H1 (cell line): ENCODE data around the gene NSUN4. TPM values are rescaled to one million over a fixed set of nuclear protein-coding genes. Genes with fewer than 3 reads are reported as not detected.

Source experiments
- CTCF ChIA-PET: fragments of 300-600 bp; sonication (Branson Sonifier 250); formaldehyde crosslinking; loops from one replicate; lab custom pipeline; 2021; ENCODE audit not compliant: partially characterized antibody; lab: Charles Lee
- POLR2A ChIA-PET: fragments of 300-600 bp; sonication (Branson Sonifier 250); formaldehyde crosslinking; loops from one replicate; lab custom pipeline; 2021; ENCODE audit warnings: inconsistent platforms; ENCODE audit not compliant: partially characterized antibody; lab: Charles Lee
- DNase-seq, 2 experiments: peaks; one replicate each; pipeline versions ENCODE4 v3.0.0 to v3.0.0-alpha.2; 2010 to 2022; ENCODE audit warnings: low spot score in 2 of 2, low read depth in 1 of 2, mixed read lengths in 1 of 2
- FAIRE-seq: peaks from 2 replicates; lab custom pipeline; 2011; peaks lifted over from hg19 to GRCh38; lab: Jason Lieb, UNC
- H2AFZ ChIP-seq: 2 replicates; pipeline ENCODE4 v1.8.1; 2012; ENCODE audit warnings: low read length, inconsistent platforms
- H2AK5ac ChIP-seq: 2 replicates; pipeline ENCODE4 v1.6.1; 2013; ENCODE audit warnings: low read depth, low read length
- H2BK120ac ChIP-seq: replicated peaks from 2 replicates; pipeline ENCODE3; 2013; ENCODE audit warnings: low read depth, low read length, inconsistent platforms
- H2BK12ac ChIP-seq: 2 replicates; pipeline ENCODE4 v1.6.1; 2013; ENCODE audit warnings: low read depth, low read length
- H2BK15ac ChIP-seq: 2 replicates; pipeline ENCODE4 v1.6.1; 2013; ENCODE audit warnings: low read length
- H2BK20ac ChIP-seq: 2 replicates; pipeline ENCODE4 v1.6.1; 2013; ENCODE audit warnings: low read length
- H2BK5ac ChIP-seq: 2 replicates; pipeline ENCODE4 v1.6.1; 2013; ENCODE audit warnings: low read depth, low read length
- H3K14ac ChIP-seq: 2 replicates; pipeline ENCODE4 v1.6.1; 2013; ENCODE audit warnings: inconsistent platforms; ENCODE audit not compliant: insufficient read length
- H3K18ac ChIP-seq: 2 replicates; pipeline ENCODE4 v1.6.1; 2013; ENCODE audit warnings: low read length; ENCODE audit errors: extremely low read depth
- H3K23ac ChIP-seq: 2 replicates; pipeline ENCODE4 v1.6.1; 2013; ENCODE audit warnings: inconsistent platforms; ENCODE audit not compliant: insufficient read length
- H3K23me2 ChIP-seq: 2 replicates; pipeline ENCODE4 v1.6.1; 2013; ENCODE audit warnings: low read depth, low read length
- H3K27ac ChIP-seq: 2 replicates; pipeline ENCODE4 v1.6.1; 2011; ENCODE audit warnings: low read depth, low read length, inconsistent platforms
- H3K27me3 ChIP-seq, 4 experiments: replicated peaks in 1 of 4; 1 replicate in 1 of 4; 2 replicates in 3 of 4; pipeline versions ENCODE4 v1.6.1 to v1.8.1; 2011 to 2013; ENCODE audit warnings: low read length in 3 of 4, mild to moderate bottlenecking in 3 of 4, inconsistent platforms in 2 of 4, mixed read lengths in 2 of 4, moderate library complexity in 1 of 4; ENCODE audit not compliant: control insufficient read depth in 3 of 4, insufficient read depth in 3 of 4; ENCODE audit errors: extremely low read depth in 1 of 4
- H3K36me3 ChIP-seq, 4 experiments: 2 replicates each; pipeline versions ENCODE4 v1.6.1 to v1.8.1; 2011 to 2013; ENCODE audit warnings: mild to moderate bottlenecking in 4 of 4, low read length in 3 of 4, moderate library complexity in 2 of 4, control low read depth in 1 of 4, inconsistent platforms in 1 of 4; ENCODE audit not compliant: insufficient read depth in 4 of 4, control insufficient read depth in 2 of 4
- H3K4ac ChIP-seq: replicated peaks from 2 replicates; pipeline ENCODE3; 2013; ENCODE audit warnings: low read length, low read depth, mixed read lengths, inconsistent platforms; ENCODE audit not compliant: insufficient read length
- H3K4me1 ChIP-seq, 4 experiments: replicated peaks in 1 of 4; 1 replicate in 1 of 4; 2 replicates in 3 of 4; pipeline versions ENCODE4 v1.6.1 to v1.8.1; 2011 to 2013; ENCODE audit warnings: low read length in 3 of 4, inconsistent platforms in 2 of 4, mixed read lengths in 1 of 4; ENCODE audit not compliant: insufficient read depth in 4 of 4, control insufficient read depth in 3 of 4
- H3K4me2 ChIP-seq, 2 experiments: 2 replicates each; pipeline versions ENCODE4 v1.6.1 to v1.8.1; 2011 to 2013; ENCODE audit warnings: low read depth in 2 of 2, low read length in 2 of 2, control low read depth in 1 of 2, inconsistent platforms in 1 of 2, mild to moderate bottlenecking in 1 of 2; ENCODE audit not compliant: insufficient read depth in 1 of 2
- H3K4me3 ChIP-seq, 4 experiments: fragments of 200-600, 300-600 bp in 1 of 4; sonication (generic), shearing (Covaris generic), sonication (Bioruptor Twin) in 1 of 4; 2 replicates each; pipeline versions ENCODE4 v1.5.1 to v1.8.1; 2011 to 2016; ENCODE audit warnings: low read length in 4 of 4, low read depth in 3 of 4, control low read depth in 2 of 4, inconsistent platforms in 2 of 4, mild to moderate bottlenecking in 2 of 4, mixed read lengths in 1 of 4, moderate library complexity in 1 of 4; ENCODE audit not compliant: insufficient read depth in 2 of 4; ENCODE audit errors: extremely low read depth in 1 of 4
- H3K56ac ChIP-seq: replicated peaks from 2 replicates; pipeline ENCODE3; 2013; ENCODE audit warnings: low read depth, mild to moderate bottlenecking, mixed read lengths, low read length, inconsistent platforms; ENCODE audit not compliant: insufficient read length
- H3K79me1 ChIP-seq: 2 replicates; pipeline ENCODE4 v1.6.1; 2013; ENCODE audit warnings: low read depth, low read length, control low read depth
- H3K79me2 ChIP-seq, 2 experiments: 2 replicates each; pipeline versions ENCODE4 v1.6.1 to v1.8.1; 2012 to 2013; ENCODE audit warnings: low read length in 2 of 2, mild to moderate bottlenecking in 2 of 2, inconsistent platforms in 1 of 2; ENCODE audit not compliant: insufficient read depth in 2 of 2, control insufficient read depth in 1 of 2
- H3K9ac ChIP-seq, 4 experiments: replicated peaks in 1 of 4; 1 replicate in 1 of 4; 2 replicates in 3 of 4; pipeline versions ENCODE4 v1.6.1 to v1.8.1; 2011 to 2013; ENCODE audit warnings: low read depth in 3 of 4, low read length in 3 of 4, control low read depth in 2 of 4, mild to moderate bottlenecking in 2 of 4, moderate library complexity in 2 of 4, inconsistent platforms in 1 of 4; ENCODE audit errors: extremely low read depth in 1 of 4
- H3K9me3 ChIP-seq, 2 experiments: 2 replicates each; pipeline versions ENCODE4 v1.6.1 to v1.8.1; 2012 to 2013; ENCODE audit warnings: mild to moderate bottlenecking in 2 of 2, moderate library complexity in 2 of 2, control low read depth in 1 of 2, inconsistent platforms in 1 of 2, low read depth in 1 of 2, low read length in 1 of 2, mixed read lengths in 1 of 2; ENCODE audit not compliant: insufficient read depth in 2 of 2
- H4K20me1 ChIP-seq, 2 experiments: replicated peaks in 1 of 2; 2 replicates each; pipeline versions ENCODE3 to v1.8.1; 2011 to 2013; ENCODE audit warnings: inconsistent platforms in 2 of 2, low read length in 2 of 2, mild to moderate bottlenecking in 1 of 2; ENCODE audit not compliant: insufficient read depth in 2 of 2, control insufficient read depth in 1 of 2
- H4K5ac ChIP-seq: 2 replicates; pipeline ENCODE4 v1.6.1; 2013; ENCODE audit warnings: low read length, low read depth, mixed read lengths, inconsistent platforms; ENCODE audit not compliant: insufficient read length
- H4K8ac ChIP-seq: 2 replicates; pipeline ENCODE4 v1.8.0; 2013; ENCODE audit warnings: mild to moderate bottlenecking, moderate library complexity, low read length, inconsistent platforms; ENCODE audit not compliant: insufficient read depth; ENCODE audit errors: extremely low read depth
- H4K91ac ChIP-seq: replicated peaks from 2 replicates; pipeline ENCODE3; 2013; ENCODE audit warnings: low read length, mixed read lengths, inconsistent platforms; ENCODE audit not compliant: insufficient read length
- POLR2A ChIP-seq, 2 experiments: IDR thresholded peaks; 1 replicate in 1 of 2; 2 replicates in 1 of 2; pipeline ENCODE4 v1.6.1; 2011; ENCODE audit warnings: low read depth in 2 of 2, low read length in 2 of 2, mild to moderate bottlenecking in 2 of 2; ENCODE audit errors: control extremely low read depth in 1 of 2
- POLR2AphosphoS5 ChIP-seq: IDR thresholded peaks from 2 replicates; pipeline ENCODE4 v1.6.1; 2011; ENCODE audit warnings: low read depth, low read length
- WGBS, 2 experiments: shearing (Covaris generic) in 1 of 2; methylation state at CpG; one replicate each; pipeline versions ENCODE4 v1.1.6 to v1.1.7; 2013 to 2015; ENCODE audit warnings: low lambda C conversion rate in 2 of 2, mixed read lengths in 2 of 2, inconsistent platforms in 1 of 2, low coverage in 1 of 2, missing lambda C conversion rate in 1 of 2; ENCODE audit not compliant: insufficient replicate concordance in 2 of 2, insufficient coverage in 1 of 2, insufficient read length in 1 of 2; ENCODE audit errors: extremely low coverage in 1 of 2, missing lambda C conversion rate in 1 of 2; 5-methylcytosine and 5-hydroxymethylcytosine counted together
- polyA plus RNA-seq, 7 experiments: library from polyadenylated mRNA; depleted of rRNA in 3 of 7; stranded (reverse) in 5 of 7; unstranded in 2 of 7; fragments of >200 nt in 5 of 7; fragments of 200-250 nt in 2 of 7; gene quantifications; 1 replicate in 5 of 7; 2 replicates in 1 of 7; 4 replicates in 1 of 7; pipeline versions ENCODE4 v1.2.1 to v1.2.3, GENCODE V29; 2011 to 2013; ENCODE audit warnings: missing spikeins in 2 of 7, mixed read lengths in 2 of 7
- total RNA-seq: library from RNA; stranded (reverse); fragmentation: NEBNext Ultra II Directional; extraction: Animal tissue kit (Norgen Biotek cat#: 25700); gene quantifications from 2 replicates; pipeline ENCODE4 v1.2.1, GENCODE V29; 2021

The NSUN4 gene
- total and polyA plus RNA-seq, 2 of the 8 experiments (the other 6 are each of a cell fraction or from before 2014, with no cell fraction given) = 9.7 to 15.7 TPM

DNA sequence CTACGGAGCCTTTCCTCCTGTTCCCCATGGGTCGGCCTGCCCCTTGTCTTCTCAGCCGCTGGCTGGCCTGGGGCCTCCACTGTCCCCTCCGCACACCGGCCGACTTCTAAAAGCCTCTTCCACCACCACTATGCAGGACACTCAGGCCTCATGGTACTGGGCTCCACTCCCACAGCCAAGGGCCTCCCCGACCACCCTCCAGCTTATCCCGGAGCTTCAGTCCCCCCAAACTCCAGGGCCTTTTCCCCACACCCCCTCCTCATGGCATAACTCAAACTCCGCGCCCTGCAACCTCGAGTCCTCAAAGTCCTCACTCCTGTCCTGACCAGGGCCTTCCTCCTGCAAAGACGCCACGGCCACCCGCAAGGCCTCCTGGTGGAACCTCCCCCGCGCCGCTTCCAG lies 39.2 kb upstream of the NSUN4 start:
- peak overlapping the region; percentile 72 for H3K18ac ChIP-seq
- 48% methylated on average over 17 of the region's 17 CpGs; no CpG with 5 or more reads in 1 of the 2 experiments for WGBS, 2 experiments
- H3K27ac ChIP-seq = peak overlapping the region; percentile 43; the same call in 1 of the 2 replicates
- no peak overlapping the region for H2BK20ac ChIP-seq
- peak overlapping the region; percentile 80 to 91 for H3K4me2 ChIP-seq
- H4K91ac ChIP-seq = no peak overlapping the region
- H2BK5ac ChIP-seq = peak overlapping the region; percentile 71; the same call in 1 of the 2 replicates
- no peak overlapping the region for H3K14ac ChIP-seq
- H3K23ac ChIP-seq = no peak overlapping the region
- ChIA-PET CTCF (interaction anchor here (0.8 to 1.6 kb wide), 4 partner anchors 25 to 55 kb away, joined by 3 to 5 read pairs (median 4); no protein-coding TSS in a partner anchor), POLR2A (interaction anchor here (0.6 to 33.1 kb wide), 6 partner anchors 8 to 902 kb away, joined by 3 to 689 read pairs (median 6); partner anchors contain the start of gene RAD54L)
- peaks cover 0 to 17% (median 11%) of the 10 kb centered on the region in 4 experiments; a peak in 6 of 8 replicates for H3K36me3 ChIP-seq
- H3K4me3 ChIP-seq = peak overlapping the region; percentile 84 to 97 (median 90)
- no peak overlapping the region for H2BK15ac ChIP-seq
- H2BK120ac ChIP-seq = no peak overlapping the region
- H2AFZ ChIP-seq = no peak overlapping the region
- peaks cover 5 to 12% (median 8%) of the 10 kb centered on the region in 4 experiments for H3K4me1 ChIP-seq
- H3K4ac ChIP-seq = peak overlapping the region; percentile 80
- H3K56ac ChIP-seq = peak overlapping the region; percentile 50
- no peaks in the 10 kb centered on the region for H4K20me1 ChIP-seq
- no peak overlapping the region for H4K8ac ChIP-seq
- H3K23me2 ChIP-seq = peaks cover 8% of the 10 kb centered on the region; the same call in 1 of the 2 replicates
- no peaks in the 10 kb centered on the region for H3K27me3 ChIP-seq
- no peaks in the 10 kb centered on the region for H3K79me1 ChIP-seq
- no peak overlapping the region for H4K5ac ChIP-seq
- FAIRE-seq = no peak
- TF ChIP-seq POLR2A (IDR thresholded peaks at IDR 0.05; ENCODE audit: control extremely low read depth in 1 of 2, low read depth in 2 of 2, low read length in 2 of 2) = no peak
- 0 out of 2 replicates have a peak, but pooled peaks have one; percentile 32 for TF ChIP-seq POLR2AphosphoS5
- TF ChIP-seq, all 59 proteins: peak for 1
- peaks cover 23 to 71% of the 10 kb centered on the region in 2 experiments for H3K79me2 ChIP-seq
- peak overlapping the region in 3 of 4 experiments; percentile 8 to 87 (median 84); a peak in 5 of 7 replicates for H3K9ac ChIP-seq
- H2BK12ac ChIP-seq = peak overlapping the region; percentile 52; the same call in 1 of the 2 replicates
- H2AK5ac ChIP-seq = no peak overlapping the region; the same call in 1 of the 2 replicates
- H3K9me3 ChIP-seq = no peaks in the 10 kb centered on the region
- DNase-seq = peak in 1 of 2 experiments; percentile 53
